ENCODE measurements around the gene WIZ.
"Not testable (repeated sequence)": the region's sequence is repeated elsewhere in the genome, so short reads cannot be mapped to it uniquely, and the experiment has no call there.

WIZ gene

DNA sequence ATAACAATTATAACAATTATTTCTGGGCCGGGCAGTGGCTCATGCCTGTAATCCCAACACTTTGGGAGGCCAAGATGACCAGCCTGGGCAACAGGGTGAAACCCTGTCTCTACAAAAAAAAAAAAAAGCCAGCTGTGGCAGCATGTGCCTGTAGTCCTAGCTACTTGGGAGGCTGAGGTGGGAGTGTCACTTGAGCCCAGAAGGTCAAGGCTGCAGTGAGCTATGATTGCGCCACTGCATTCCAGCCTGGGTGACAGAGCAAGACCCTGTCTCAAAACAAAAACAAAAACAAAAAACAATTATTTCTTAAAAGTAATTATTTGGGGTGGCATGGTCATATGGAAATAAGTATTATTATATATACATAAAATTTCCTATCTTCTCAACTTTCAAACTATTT, 38.4 kb downstream of the WIZ start:
- DNase-seq (ENCODE audit: low read depth in 2 of 2), result not testable (repeated sequence)

- no peak for DNase-seq (ENCODE audit: low read depth in 2 of 2)
These were observed 45.0 kb downstream of the WIZ start for GRCh38 chr19:15404780-15405211.

GRCh38 chr19:15404097-15404779, 45.5 kb downstream of the WIZ start:
- no peak for DNase-seq (ENCODE audit: low read depth in 2 of 2)

GRCh38 chr19:15403151-15403531, 46.6 kb downstream of the WIZ start:
- no peak for DNase-seq (ENCODE audit: low read depth in 2 of 2)

DNA sequence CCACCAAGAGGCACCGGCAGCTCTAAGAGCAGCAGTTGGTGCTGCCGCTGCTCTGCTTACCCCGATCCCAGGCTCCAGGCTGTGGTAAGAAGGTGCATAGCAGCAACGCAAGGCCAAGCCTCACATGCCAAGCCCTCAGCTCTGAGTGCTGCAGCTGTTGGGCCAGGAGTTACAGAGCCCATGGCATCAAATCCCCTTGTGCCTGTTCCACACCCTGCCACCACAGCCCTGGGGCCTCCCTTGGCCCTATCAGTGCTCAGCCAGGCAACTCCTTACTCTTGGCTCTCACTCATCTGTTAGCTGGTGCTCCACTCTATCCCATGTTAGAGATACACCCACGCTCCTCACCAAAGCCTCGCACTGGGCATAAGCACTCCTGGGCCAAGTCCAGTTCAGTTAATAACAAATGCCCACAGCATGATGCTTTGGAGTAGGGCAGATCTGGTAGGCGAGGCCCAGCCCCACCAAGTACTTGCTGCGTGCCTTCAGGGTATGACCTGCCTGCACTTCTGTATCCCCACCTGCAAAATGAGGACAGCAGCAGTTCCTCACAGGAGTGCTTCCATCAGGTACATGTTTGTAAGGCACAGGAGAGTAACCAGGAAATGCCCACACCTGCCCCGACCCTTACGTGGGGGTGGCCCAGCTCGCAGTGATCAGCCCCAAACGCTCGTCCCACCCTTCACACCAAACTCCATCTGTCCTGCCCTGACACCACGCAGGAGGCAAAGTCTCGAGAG, 47.2 kb downstream of the WIZ start:
- DNase-seq (ENCODE audit: low read depth in 2 of 2), result no peak

- no peak for DNase-seq (ENCODE audit: low read depth in 2 of 2)
These were observed 48.4 kb downstream of the WIZ start for GRCh38 chr19:15401397-15401710.

- no peak for DNase-seq (ENCODE audit: low read depth in 2 of 2)
These were observed 49.0 kb downstream of the WIZ start for GRCh38 chr19:15400521-15401396.

- no peak for DNase-seq (ENCODE audit: low read depth in 2 of 2)
These were observed 50.1 kb downstream of the WIZ start for GRCh38 chr19:15399635-15400034.

DNA sequence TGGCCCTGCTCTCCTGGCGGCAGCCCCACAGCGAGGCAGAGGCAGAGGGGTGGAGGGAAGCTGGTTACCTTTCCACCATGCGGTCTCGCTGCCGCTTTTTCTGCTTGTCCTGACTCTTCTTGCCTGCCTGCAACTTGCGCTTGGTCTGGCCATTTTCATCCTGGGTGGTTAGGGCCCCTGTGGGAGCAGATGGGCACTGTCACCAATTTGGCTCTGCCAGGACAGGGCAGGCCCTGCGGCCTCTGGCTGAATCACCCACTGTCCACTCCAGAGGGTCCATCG, 50.6 kb downstream of the WIZ start:
- DNase-seq (ENCODE audit: low read depth in 2 of 2), result no peak

GRCh38 chr19:15398501-15399233, 51.1 kb downstream of the WIZ start:
- DNase-seq (ENCODE audit: low read depth in 2 of 2), result no peak

- DNase-seq (ENCODE audit: low read depth in 2 of 2), result no peak
These were observed 52.0 kb downstream of the WIZ start for GRCh38 chr19:15397782-15398181.

DNA sequence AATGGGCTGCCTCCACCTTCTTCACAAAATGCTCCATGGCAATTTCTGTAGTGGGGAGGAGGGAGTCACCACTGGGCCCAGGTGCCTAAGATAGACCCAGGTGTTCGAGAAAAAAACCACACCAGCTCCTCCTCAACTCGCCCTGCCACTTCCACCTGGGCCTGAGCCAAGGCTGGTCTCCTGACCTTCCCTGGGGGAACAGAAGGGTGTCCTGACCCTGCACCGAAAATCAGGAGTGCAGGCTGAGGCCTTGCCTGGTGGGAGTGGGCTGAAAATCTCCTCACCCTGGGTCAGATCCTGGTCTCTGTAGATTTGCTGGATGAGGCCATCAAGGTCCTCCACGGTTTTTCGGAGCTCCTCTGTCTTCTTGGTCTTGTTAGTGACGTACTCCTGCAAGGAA, 52.5 kb downstream of the WIZ start:
- no peak for DNase-seq (ENCODE audit: low read depth in 2 of 2)

- DNase-seq (ENCODE audit: low read depth in 2 of 2), result no peak
These were observed 53.3 kb downstream of the WIZ start for GRCh38 chr19:15396436-15396835.

GRCh38 chr19:15395251-15395650, 54.5 kb downstream of the WIZ start:
- DNase-seq (ENCODE audit: low read depth in 2 of 2), result not testable (repeated sequence)

- DNase-seq (ENCODE audit: low read depth in 2 of 2), result no peak
These were observed 55.3 kb downstream of the WIZ start for GRCh38 chr19:15394426-15394825.

DNA sequence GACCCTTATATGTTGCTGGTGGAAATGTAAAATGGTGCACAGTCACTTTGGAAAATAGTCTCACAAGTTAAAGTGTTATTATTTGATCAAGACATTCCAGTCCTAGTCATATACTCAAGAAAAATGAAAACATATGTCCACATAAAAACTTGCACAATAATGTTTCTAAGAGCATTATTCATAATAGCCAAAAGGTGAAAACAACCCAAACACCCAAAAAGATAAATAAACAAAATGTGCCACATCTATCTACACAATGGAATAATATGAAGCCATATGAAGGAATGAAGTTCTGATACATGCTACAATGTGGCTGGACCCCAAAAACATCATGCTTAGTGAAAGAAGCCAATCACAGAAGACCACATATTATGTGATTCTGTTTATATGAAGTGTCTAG, 55.8 kb downstream of the WIZ start:
- DNase-seq (ENCODE audit: low read depth in 2 of 2), result no peak

- DNase-seq (ENCODE audit: low read depth in 2 of 2), result no peak
These were observed 58.9 kb downstream of the WIZ start for GRCh38 chr19:15390814-15391213.

GRCh38 chr19:15381864-15382263, 67.9 kb downstream of the WIZ start:
- DNase-seq (ENCODE audit: low read depth in 2 of 2), result no peak

- no peak for DNase-seq (ENCODE audit: low read depth in 2 of 2)
These were observed 68.3 kb downstream of the WIZ start for GRCh38 chr19:15381429-15381828.

GRCh38 chr19:15379999-15380647, 69.6 kb downstream of the WIZ start:
- no peak for DNase-seq (ENCODE audit: low read depth in 2 of 2)

DNA sequence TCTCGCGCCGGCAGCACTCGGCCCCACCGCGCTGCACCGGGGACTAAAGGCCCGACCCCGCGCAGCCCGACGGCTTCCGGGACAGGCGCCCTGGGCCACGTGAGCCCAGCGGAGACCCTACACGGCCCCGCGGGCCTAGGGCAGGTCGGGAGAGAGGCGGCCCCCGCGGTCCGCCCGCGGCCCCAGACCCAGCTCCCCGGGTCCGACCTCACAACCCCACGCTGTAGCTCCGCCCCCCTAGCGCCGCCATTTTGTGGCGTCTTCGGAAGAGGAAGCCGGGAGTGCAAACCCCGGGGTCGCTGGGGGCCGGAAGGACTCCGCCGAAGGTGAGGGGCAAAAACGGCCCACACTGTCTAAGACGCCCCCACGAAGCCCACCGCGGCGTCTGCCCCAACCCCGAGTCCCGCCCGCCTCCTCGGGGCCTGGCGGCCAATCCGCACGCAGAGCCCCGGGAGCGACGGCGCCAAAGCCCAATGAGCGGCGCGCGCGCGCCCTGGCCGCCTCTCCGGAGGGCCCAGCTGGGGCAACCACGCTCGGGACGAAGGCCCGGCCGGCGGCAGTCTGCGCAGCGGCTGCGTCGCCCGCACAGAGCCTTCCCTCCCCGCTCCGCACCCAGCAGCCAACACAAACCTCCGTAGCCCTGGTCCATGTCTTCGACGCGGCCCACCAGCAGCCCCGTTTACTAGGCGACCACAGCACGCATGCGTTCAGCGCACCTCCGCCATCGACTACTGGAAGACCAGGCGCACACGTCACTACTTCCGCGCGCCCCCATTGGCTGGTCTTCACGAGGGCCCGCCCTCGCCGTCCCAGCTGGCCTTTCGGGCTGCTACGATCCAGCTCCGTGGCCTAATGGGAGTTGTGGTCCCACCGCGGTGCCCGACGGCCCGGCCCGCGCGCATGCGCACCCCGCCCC, 70.4 kb downstream of the WIZ start, which contains the start of gene AKAP8:
Gene AKAP8 (minus strand): TSS at position 705 of the 916 bp plus-strand sequence. CDS start 56 bp downstream, at position 649.
- DNase-seq (ENCODE audit: low read depth in 2 of 2), result peak; percentile 95 to 96
